Uterus (tissue), 2 donors: ENCODE data around the gene HIRA.

Source experiments
- POLR2A ChIP-seq, 2 donors: fragments of 450-650 bp; IDR thresholded peaks; one replicate each; pipeline ENCODE4 v1.6.1; 2016; ENCODE audit warnings: antibody characterized with exemption in 2 of 2, mild to moderate bottlenecking in 1 of 2, moderate library complexity in 1 of 2
- TF ChIP-seq, protein P1 (sequence below), 4 experiments: fragments of 200-600 bp in 2 of 4; fragments of 450-650 bp in 2 of 4; sonication (generic) in 2 of 4; IDR thresholded peaks; one replicate each; pipeline ENCODE4 v1.5.1; 2016 to 2019; ENCODE audit warnings: antibody characterized with exemption in 4 of 4, mild to moderate bottlenecking in 2 of 4, moderate library complexity in 1 of 4

DNA sequence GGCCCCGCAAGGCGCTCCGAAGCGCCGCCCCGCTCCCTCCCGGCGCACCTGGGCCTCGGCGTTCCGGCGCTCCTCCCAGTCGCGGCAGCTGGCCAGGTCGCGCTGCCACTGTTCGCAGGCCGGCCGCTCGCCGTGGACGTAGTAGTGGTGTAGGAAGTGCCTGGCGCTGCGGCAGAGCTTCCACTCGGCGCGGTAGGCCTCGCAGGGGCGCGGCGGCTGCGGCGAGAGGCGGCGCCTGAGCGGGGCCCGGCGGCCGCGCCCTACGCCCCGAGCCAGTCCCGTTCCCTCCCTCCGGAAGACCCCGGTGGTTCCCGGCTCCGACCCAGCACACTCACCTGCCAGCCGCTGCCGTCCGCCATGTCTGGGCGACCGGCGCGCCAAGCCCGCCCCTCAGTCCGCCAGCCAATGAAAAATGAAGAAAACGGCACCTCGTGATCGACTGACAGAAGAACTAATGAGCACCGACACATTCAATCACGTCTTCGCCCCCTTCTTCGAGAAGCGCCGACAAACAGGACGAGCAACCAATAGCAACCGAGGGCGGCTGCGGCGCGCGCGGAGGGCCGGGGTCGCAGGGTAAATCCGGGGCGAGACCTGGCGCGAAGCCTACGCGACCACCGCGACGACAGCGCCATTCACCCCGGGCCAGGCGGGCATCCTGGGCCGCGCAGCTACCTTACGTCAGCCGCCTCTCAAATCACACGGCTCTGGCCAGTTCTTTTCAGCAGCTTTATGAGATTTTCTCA is 16.0 kb upstream of the HIRA start, which contains the start of gene C22orf39:
- TF ChIP-seq, protein P1, sequence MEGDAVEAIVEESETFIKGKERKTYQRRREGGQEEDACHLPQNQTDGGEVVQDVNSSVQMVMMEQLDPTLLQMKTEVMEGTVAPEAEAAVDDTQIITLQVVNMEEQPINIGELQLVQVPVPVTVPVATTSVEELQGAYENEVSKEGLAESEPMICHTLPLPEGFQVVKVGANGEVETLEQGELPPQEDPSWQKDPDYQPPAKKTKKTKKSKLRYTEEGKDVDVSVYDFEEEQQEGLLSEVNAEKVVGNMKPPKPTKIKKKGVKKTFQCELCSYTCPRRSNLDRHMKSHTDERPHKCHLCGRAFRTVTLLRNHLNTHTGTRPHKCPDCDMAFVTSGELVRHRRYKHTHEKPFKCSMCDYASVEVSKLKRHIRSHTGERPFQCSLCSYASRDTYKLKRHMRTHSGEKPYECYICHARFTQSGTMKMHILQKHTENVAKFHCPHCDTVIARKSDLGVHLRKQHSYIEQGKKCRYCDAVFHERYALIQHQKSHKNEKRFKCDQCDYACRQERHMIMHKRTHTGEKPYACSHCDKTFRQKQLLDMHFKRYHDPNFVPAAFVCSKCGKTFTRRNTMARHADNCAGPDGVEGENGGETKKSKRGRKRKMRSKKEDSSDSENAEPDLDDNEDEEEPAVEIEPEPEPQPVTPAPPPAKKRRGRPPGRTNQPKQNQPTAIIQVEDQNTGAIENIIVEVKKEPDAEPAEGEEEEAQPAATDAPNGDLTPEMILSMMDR (IDR thresholded peaks at IDR 0.05) = no peak
- TF ChIP-seq POLR2A (IDR thresholded peaks at IDR 0.05) = peak; percentile 45 to 89
